IPS-18c (cell line): ENCODE data around the gene BNIP5.

Experiments used
- H3K4me3 ChIP-seq: 2 replicates; pipeline ENCODE4 v1.7.0; 2013; ENCODE audit warnings: low read depth, mild to moderate bottlenecking, low read length, moderate library complexity; ENCODE audit not compliant: insufficient read depth
- H3K9me3 ChIP-seq: one replicate; pipeline ENCODE4 v1.6.1; 2013; ENCODE audit warnings: mild to moderate bottlenecking, low read length, moderate library complexity; ENCODE audit not compliant: control insufficient read depth, insufficient read depth

The BNIP5 gene

GRCh38 chr6:36336779-36337241, at the start of gene BNIP5:
Gene BNIP5, minus strand, starts transcription at chr6:36336888. Its CDS starts 6,198 bp downstream, at chr6:36330690.
- H3K9me3 ChIP-seq, result no peaks in the 10 kb centered on the region
- H3K4me3 ChIP-seq, result no peak within 1 kb of the TSS

- H3K9me3 ChIP-seq, result no peaks in the 10 kb centered on the region
- no peak overlapping the region for H3K4me3 ChIP-seq
These were observed 47.4 kb upstream of the BNIP5 start for GRCh38 chr6:36384095-36384494.

GRCh38 chr6:36383606-36384005, 46.9 kb upstream of the BNIP5 start:
- H3K9me3 ChIP-seq, result no peaks in the 10 kb centered on the region
- H3K4me3 ChIP-seq, result no peak overlapping the region

GRCh38 chr6:36382976-36383375, 46.3 kb upstream of the BNIP5 start:
- H3K4me3 ChIP-seq, result no peak overlapping the region
- no peaks in the 10 kb centered on the region for H3K9me3 ChIP-seq

- no peak overlapping the region for H3K4me3 ChIP-seq
- H3K9me3 ChIP-seq, result no peaks in the 10 kb centered on the region
These were observed 45.1 kb upstream of the BNIP5 start for GRCh38 chr6:36381502-36382389.

GRCh38 chr6:36380166-36380565, 43.5 kb upstream of the BNIP5 start:
- Histone ChIP-seq H3K4me3 (no peak overlapping the region), H3K9me3 (no peaks in the 10 kb centered on the region)

GRCh38 chr6:36378936-36379335, 42.2 kb upstream of the BNIP5 start:
- H3K9me3 ChIP-seq, result no peaks in the 10 kb centered on the region
- H3K4me3 ChIP-seq, result no peak overlapping the region

- H3K4me3 ChIP-seq, result no peak overlapping the region
- no peaks in the 10 kb centered on the region for H3K9me3 ChIP-seq
These were observed 41.7 kb upstream of the BNIP5 start for GRCh38 chr6:36378243-36378920.

- H3K4me3 ChIP-seq, result no peak overlapping the region
- H3K9me3 ChIP-seq, result no peaks in the 10 kb centered on the region
These were observed 40.9 kb upstream of the BNIP5 start for GRCh38 chr6:36377594-36377993.

- Histone ChIP-seq H3K9me3 (peaks cover 4% of the 10 kb centered on the region), H3K4me3 (no peak overlapping the region)
These were observed 40.1 kb upstream of the BNIP5 start for GRCh38 chr6:36376742-36377141.

- Histone ChIP-seq H3K4me3 (no peak overlapping the region), H3K9me3 (peaks cover 4% of the 10 kb centered on the region)
These were observed 39.5 kb upstream of the BNIP5 start for GRCh38 chr6:36376183-36376582.

- peaks cover 4% of the 10 kb centered on the region for H3K9me3 ChIP-seq
- no peak overlapping the region for H3K4me3 ChIP-seq
These were observed 39.0 kb upstream of the BNIP5 start for GRCh38 chr6:36375644-36376155.

GRCh38 chr6:36374972-36375371, 38.3 kb upstream of the BNIP5 start:
- Histone ChIP-seq H3K4me3 (no peak overlapping the region), H3K9me3 (peaks cover 4% of the 10 kb centered on the region)

GRCh38 chr6:36374194-36374593, 37.5 kb upstream of the BNIP5 start:
- Histone ChIP-seq H3K4me3 (no peak overlapping the region), H3K9me3 (peaks cover 4% of the 10 kb centered on the region)

GRCh38 chr6:36373368-36374019, 36.8 kb upstream of the BNIP5 start:
- no peak overlapping the region for H3K4me3 ChIP-seq

GRCh38 chr6:36372088-36372487, 35.4 kb upstream of the BNIP5 start:
- H3K9me3 ChIP-seq, result peaks cover 4% of the 10 kb centered on the region
- no peak overlapping the region for H3K4me3 ChIP-seq

More at GRCh38 chr6:36373368-36374019, 36.8 kb upstream of the BNIP5 start:
- peaks cover 4% of the 10 kb centered on the region for H3K9me3 ChIP-seq

- Histone ChIP-seq H3K4me3 (no peak overlapping the region), H3K9me3 (peaks cover 4% of the 10 kb centered on the region)
These were observed 34.5 kb upstream of the BNIP5 start for GRCh38 chr6:36371211-36371610.
